IPS-18c (cell line): Measurements from ENCODE around the gene UVSSA.

Source experiments
- H3K4me3 ChIP-seq: 2 replicates; pipeline ENCODE4 v1.7.0; 2013; ENCODE audit warnings: low read depth, mild to moderate bottlenecking, low read length, moderate library complexity; ENCODE audit not compliant: insufficient read depth
- H3K9me3 ChIP-seq: one replicate; pipeline ENCODE4 v1.6.1; 2013; ENCODE audit warnings: mild to moderate bottlenecking, low read length, moderate library complexity; ENCODE audit not compliant: control insufficient read depth, insufficient read depth

Gene UVSSA

GRCh38 chr4:1346781-1347409 is at the start of gene UVSSA:
Gene UVSSA, plus strand, starts transcription at chr4:1347208. Its CDS starts 884 bp downstream, at chr4:1348092.
- peak within 1 kb of the TSS; percentile 85 for H3K4me3 ChIP-seq
- H3K9me3 ChIP-seq, result peaks cover 5% of the 10 kb centered on the region

GRCh38 chr4:1297456-1298325 is 49.3 kb upstream of the UVSSA start:
- no peaks in the 10 kb centered on the region for H3K9me3 ChIP-seq
- H3K4me3 ChIP-seq, result no peak overlapping the region

GRCh38 chr4:1298461-1298860 is 48.5 kb upstream of the UVSSA start:
- Histone ChIP-seq H3K4me3 (no peak overlapping the region), H3K9me3 (no peaks in the 10 kb centered on the region)

GRCh38 chr4:1299301-1299860 is 47.6 kb upstream of the UVSSA start:
- no peak overlapping the region for H3K4me3 ChIP-seq

GRCh38 chr4:1300466-1301455 is 46.2 kb upstream of the UVSSA start:
- H3K4me3 ChIP-seq, result no peak overlapping the region
- no peaks in the 10 kb centered on the region for H3K9me3 ChIP-seq

More at GRCh38 chr4:1299301-1299860, 47.6 kb upstream of the UVSSA start:
- H3K9me3 ChIP-seq, result no peaks in the 10 kb centered on the region

- no peaks in the 10 kb centered on the region for H3K9me3 ChIP-seq
- no peak overlapping the region for H3K4me3 ChIP-seq
These were observed 44.8 kb upstream of the UVSSA start for GRCh38 chr4:1302159-1302558.

- no peak overlapping the region for H3K4me3 ChIP-seq
These were observed 41.7 kb upstream of the UVSSA start for GRCh38 chr4:1305261-1305711.

GRCh38 chr4:1305781-1306455 is 41.1 kb upstream of the UVSSA start:
- Histone ChIP-seq H3K4me3 (no peak overlapping the region), H3K9me3 (no peaks in the 10 kb centered on the region)

More at GRCh38 chr4:1305261-1305711, 41.7 kb upstream of the UVSSA start:
- H3K9me3 ChIP-seq, result no peaks in the 10 kb centered on the region

- H3K4me3 ChIP-seq, result no peak overlapping the region
- H3K9me3 ChIP-seq, result no peaks in the 10 kb centered on the region
These were observed 38.9 kb upstream of the UVSSA start for GRCh38 chr4:1307951-1308735.

- peak overlapping the region; percentile 26; the same call in 1 of the 2 replicates for H3K4me3 ChIP-seq
- H3K9me3 ChIP-seq, result no peaks in the 10 kb centered on the region
These were observed 37.6 kb upstream of the UVSSA start for GRCh38 chr4:1309261-1310010.

- no peaks in the 10 kb centered on the region for H3K9me3 ChIP-seq
- H3K4me3 ChIP-seq, result peak overlapping the region; percentile 26; the same call in 1 of the 2 replicates
These were observed 36.8 kb upstream of the UVSSA start for GRCh38 chr4:1310031-1310795.

- H3K4me3 ChIP-seq, result no peak overlapping the region
These were observed 36.0 kb upstream of the UVSSA start for GRCh38 chr4:1310796-1311631.

GRCh38 chr4:1312821-1313640 is 34.0 kb upstream of the UVSSA start:
- Histone ChIP-seq H3K4me3 (no peak overlapping the region), H3K9me3 (no peaks in the 10 kb centered on the region)

More at GRCh38 chr4:1310796-1311631, 36.0 kb upstream of the UVSSA start:
- no peaks in the 10 kb centered on the region for H3K9me3 ChIP-seq
